ENCODE data around the gene IL1RN. TPM values are rescaled to one million over a fixed set of nuclear protein-coding genes. Genes with fewer than 3 reads are reported as not detected.

Gene IL1RN
- total RNA-seq, 1 donor from 2014 or later: 16.0 TPM

GRCh38 chr2:113171334-113172075 lies 44.1 kb downstream of the IL1RN start:
- no peak for ATAC-seq
- DNase-seq (ENCODE audit: low spot score): peak; percentile 14

GRCh38 chr2:113172721-113173541 lies 45.5 kb downstream of the IL1RN start:
- ATAC-seq (no peak), DNase-seq (ENCODE audit: low spot score) (peak; percentile 36)

- ATAC-seq (peak; percentile 54), DNase-seq (ENCODE audit: low spot score) (peak; percentile 59)
These were observed 46.4 kb downstream of the IL1RN start, which contains the start of gene PSD4 for GRCh38 chr2:113173542-113174375. TSS of gene PSD4 (plus strand) at chr2:113173971. CDS start at chr2:113182457, 8,486 bp downstream.

GRCh38 chr2:113174376-113174750 lies 47.0 kb downstream of the IL1RN start:
- no peak for DNase-seq (ENCODE audit: low spot score)
- ATAC-seq: no peak

- peak; percentile 7 for ATAC-seq
- no peak for DNase-seq (ENCODE audit: low spot score)
These were observed 47.7 kb downstream of the IL1RN start for GRCh38 chr2:113175042-113175628.

GRCh38 chr2:113175736-113176695 lies 48.6 kb downstream of the IL1RN start:
- DNase-seq (ENCODE audit: low spot score): no peak
- ATAC-seq: no peak

GRCh38 chr2:113176696-113177355 lies 49.4 kb downstream of the IL1RN start:
- ATAC-seq: no peak

GRCh38 chr2:113178069-113178746 lies 50.8 kb downstream of the IL1RN start:
- DNase-seq (ENCODE audit: low spot score) (no peak), ATAC-seq (no peak)

More at GRCh38 chr2:113176696-113177355, 49.4 kb downstream of the IL1RN start:
- DNase-seq (ENCODE audit: low spot score): no peak

- no peak for DNase-seq (ENCODE audit: low spot score)
- no peak for ATAC-seq
These were observed 51.5 kb downstream of the IL1RN start for GRCh38 chr2:113178891-113179290.

GRCh38 chr2:113179446-113180045 lies 52.1 kb downstream of the IL1RN start:
- ATAC-seq: no peak
- no peak for DNase-seq (ENCODE audit: low spot score)

GRCh38 chr2:113180131-113180946 lies 52.9 kb downstream of the IL1RN start:
- no peak for DNase-seq (ENCODE audit: low spot score)
- peak; percentile 31 for ATAC-seq

- peak; percentile 69 for ATAC-seq
These were observed 54.1 kb downstream of the IL1RN start for GRCh38 chr2:113181258-113182051.

GRCh38 chr2:113182471-113183260 lies 55.3 kb downstream of the IL1RN start:
- no peak for ATAC-seq
- no peak for DNase-seq (ENCODE audit: low spot score)

More at GRCh38 chr2:113181258-113182051, 54.1 kb downstream of the IL1RN start:
- peak; percentile 64 for DNase-seq (ENCODE audit: low spot score)

- DNase-seq (ENCODE audit: low spot score): no peak
- no peak for ATAC-seq
These were observed 55.9 kb downstream of the IL1RN start for GRCh38 chr2:113183264-113183663.

All from left lobe of liver (tissue), 2 donors.